NT2/D1 (cell line): ENCODE results near the gene RNASE8.

Experiments used
- DNase-seq: peaks from one replicate; pipeline ENCODE4 v3.0.0-alpha.2; 2011; ENCODE audit warnings: low read depth, low spot score
- H3K27me3 ChIP-seq: 2 replicates; pipeline ENCODE4 v1.6.0; 2011; ENCODE audit warnings: mild to moderate bottlenecking; ENCODE audit not compliant: insufficient read length, insufficient read depth
- H3K36me3 ChIP-seq: 2 replicates; pipeline ENCODE4 v1.6.1; 2011; ENCODE audit warnings: mild to moderate bottlenecking, low read length, mixed read lengths; ENCODE audit not compliant: insufficient read depth, insufficient read length
- H3K4me1 ChIP-seq: 2 replicates; pipeline ENCODE4 v1.5.1; 2011; ENCODE audit not compliant: insufficient read depth, insufficient read length
- H3K4me3 ChIP-seq: 2 replicates; pipeline ENCODE4 v1.5.1; 2011; ENCODE audit warnings: low read depth; ENCODE audit not compliant: insufficient read length
- H3K9ac ChIP-seq: 2 replicates; pipeline ENCODE4 v1.6.0; 2011; ENCODE audit warnings: low read depth; ENCODE audit not compliant: insufficient read length
- H3K9me3 ChIP-seq: 2 replicates; pipeline ENCODE4 v1.5.1; 2011; ENCODE audit warnings: mild to moderate bottlenecking, low read length; ENCODE audit not compliant: insufficient read depth
- SUZ12 ChIP-seq: IDR thresholded peaks from 2 replicates; pipeline ENCODE4 v1.6.1; 2011; ENCODE audit not compliant: insufficient read length, insufficient read depth; ENCODE audit errors: extremely low read depth
- YY1 ChIP-seq: IDR thresholded peaks from 2 replicates; pipeline ENCODE4 v1.6.1; 2011; ENCODE audit not compliant: insufficient read length, insufficient read depth
- ZNF274 ChIP-seq: IDR thresholded peaks from 2 replicates; pipeline ENCODE4 v1.6.1; 2011; ENCODE audit warnings: mild to moderate bottlenecking, low read depth, low read length

RNASE8 gene

GRCh38 chr14:21030531-21030930, 27.1 kb upstream of the RNASE8 start:
- no peak for DNase-seq
- H3K9ac ChIP-seq: no peak overlapping the region
- no peak for TF ChIP-seq YY1
- no peak for TF ChIP-seq SUZ12
- no peak for TF ChIP-seq ZNF274
- H3K27me3 ChIP-seq: no peaks in the 10 kb centered on the region
- peaks cover 3% of the 10 kb centered on the region for H3K4me1 ChIP-seq
- no peaks in the 10 kb centered on the region for H3K9me3 ChIP-seq
- H3K36me3 ChIP-seq: no peaks in the 10 kb centered on the region
- H3K4me3 ChIP-seq: no peak overlapping the region

GRCh38 chr14:21032326-21033132, 25.1 kb upstream of the RNASE8 start:
- H3K4me3 ChIP-seq: no peak overlapping the region
- no peaks in the 10 kb centered on the region for H3K36me3 ChIP-seq
- H3K4me1 ChIP-seq: peaks cover 2% of the 10 kb centered on the region
- no peak for DNase-seq
- no peak for TF ChIP-seq YY1
- no peak for TF ChIP-seq ZNF274
- no peak for TF ChIP-seq SUZ12
- H3K27me3 ChIP-seq: no peaks in the 10 kb centered on the region
- H3K9me3 ChIP-seq: no peaks in the 10 kb centered on the region
- H3K9ac ChIP-seq: no peak overlapping the region

DNA sequence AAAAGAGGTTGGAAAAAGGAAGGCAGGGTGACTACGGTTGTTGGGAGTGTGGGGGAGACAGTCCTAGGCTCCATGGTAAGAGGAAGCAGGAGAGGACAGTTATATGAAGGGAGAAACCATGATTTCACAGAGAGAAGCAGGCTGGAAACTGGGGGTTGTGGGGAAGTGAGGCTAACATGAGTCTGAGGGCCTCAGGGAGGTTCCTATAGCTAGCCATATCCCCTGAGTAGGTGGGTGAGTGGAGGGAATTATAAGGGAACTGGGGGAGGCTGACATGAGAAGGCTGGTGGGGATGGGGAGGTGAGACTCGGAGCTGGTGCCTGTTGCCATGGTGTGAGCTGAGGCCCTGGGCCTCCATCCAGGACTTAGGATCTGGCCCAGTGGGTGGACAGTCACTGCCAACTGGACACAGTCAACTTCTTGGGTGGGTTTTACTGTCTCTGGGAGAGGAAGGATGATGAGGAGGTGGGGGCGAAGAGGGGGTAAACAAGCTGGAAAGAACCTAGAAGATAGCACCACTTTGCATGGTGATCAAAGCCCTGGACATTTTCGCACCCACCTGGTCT, 24.4 kb upstream of the RNASE8 start:
- Histone ChIP-seq H3K9ac (no peak overlapping the region), H3K27me3 (no peaks in the 10 kb centered on the region), H3K36me3 (no peaks in the 10 kb centered on the region), H3K4me3 (no peak overlapping the region), H3K4me1 (peaks cover 2% of the 10 kb centered on the region), H3K9me3 (no peaks in the 10 kb centered on the region)
- TF ChIP-seq SUZ12: no peak
- no peak for TF ChIP-seq ZNF274
- TF ChIP-seq YY1: no peak
- DNase-seq: no peak

GRCh38 chr14:21034707-21035106, 22.9 kb upstream of the RNASE8 start, which contains the start of gene RNASE13:
RNASE13 (minus strand) TSS chr14:21034807; CDS start chr14:21034288, 519 bp downstream.
- no peak within 1 kb of the TSS for H3K4me3 ChIP-seq
- TF ChIP-seq YY1 (no peak), ZNF274 (no peak), SUZ12 (no peak)
- H3K9me3 ChIP-seq: no peaks in the 10 kb centered on the region

GRCh38 chr14:21036751-21037150, 20.9 kb upstream of the RNASE8 start:
- DNase-seq: no peak
- Histone ChIP-seq H3K4me1 (peaks cover 2% of the 10 kb centered on the region), H3K36me3 (no peaks in the 10 kb centered on the region), H3K4me3 (no peak overlapping the region), H3K9ac (no peak overlapping the region), H3K9me3 (no peaks in the 10 kb centered on the region), H3K27me3 (no peaks in the 10 kb centered on the region)
- TF ChIP-seq YY1 (no peak), SUZ12 (no peak), ZNF274 (no peak)

More at GRCh38 chr14:21034707-21035106, 22.9 kb upstream of the RNASE8 start, which contains the start of gene RNASE13:
- Histone ChIP-seq H3K9ac (no peak within 1 kb of the TSS), H3K27me3 (no peaks in the 10 kb centered on the region), H3K36me3 (no peaks in the 10 kb centered on the region), H3K4me1 (peaks cover 2% of the 10 kb centered on the region)
- DNase-seq: no peak

DNA sequence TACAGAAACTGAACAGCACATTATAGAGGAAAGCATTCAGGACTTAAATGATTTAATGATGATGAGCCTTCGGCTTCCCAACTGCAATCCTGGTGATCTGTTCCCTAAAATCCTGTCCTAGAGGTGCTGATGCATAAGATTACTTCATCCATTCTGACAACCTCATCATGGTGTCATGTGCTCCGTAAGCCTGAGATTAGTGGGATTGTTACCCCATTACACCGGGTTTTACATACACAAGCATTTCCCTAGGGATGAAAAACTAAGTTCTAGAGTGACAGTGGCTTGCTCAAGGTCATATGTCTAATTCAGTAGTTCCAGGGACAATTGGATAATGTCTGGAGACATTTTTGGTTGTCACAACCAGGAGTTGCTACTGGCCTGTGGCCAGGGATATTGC, 20.5 kb upstream of the RNASE8 start:
- peaks cover 2% of the 10 kb centered on the region for H3K4me1 ChIP-seq
- no peak overlapping the region for H3K4me3 ChIP-seq
- no peak for DNase-seq
- H3K27me3 ChIP-seq: no peaks in the 10 kb centered on the region
- no peak for TF ChIP-seq ZNF274
- no peaks in the 10 kb centered on the region for H3K9me3 ChIP-seq
- H3K36me3 ChIP-seq: no peaks in the 10 kb centered on the region
- H3K9ac ChIP-seq: no peak overlapping the region

DNA sequence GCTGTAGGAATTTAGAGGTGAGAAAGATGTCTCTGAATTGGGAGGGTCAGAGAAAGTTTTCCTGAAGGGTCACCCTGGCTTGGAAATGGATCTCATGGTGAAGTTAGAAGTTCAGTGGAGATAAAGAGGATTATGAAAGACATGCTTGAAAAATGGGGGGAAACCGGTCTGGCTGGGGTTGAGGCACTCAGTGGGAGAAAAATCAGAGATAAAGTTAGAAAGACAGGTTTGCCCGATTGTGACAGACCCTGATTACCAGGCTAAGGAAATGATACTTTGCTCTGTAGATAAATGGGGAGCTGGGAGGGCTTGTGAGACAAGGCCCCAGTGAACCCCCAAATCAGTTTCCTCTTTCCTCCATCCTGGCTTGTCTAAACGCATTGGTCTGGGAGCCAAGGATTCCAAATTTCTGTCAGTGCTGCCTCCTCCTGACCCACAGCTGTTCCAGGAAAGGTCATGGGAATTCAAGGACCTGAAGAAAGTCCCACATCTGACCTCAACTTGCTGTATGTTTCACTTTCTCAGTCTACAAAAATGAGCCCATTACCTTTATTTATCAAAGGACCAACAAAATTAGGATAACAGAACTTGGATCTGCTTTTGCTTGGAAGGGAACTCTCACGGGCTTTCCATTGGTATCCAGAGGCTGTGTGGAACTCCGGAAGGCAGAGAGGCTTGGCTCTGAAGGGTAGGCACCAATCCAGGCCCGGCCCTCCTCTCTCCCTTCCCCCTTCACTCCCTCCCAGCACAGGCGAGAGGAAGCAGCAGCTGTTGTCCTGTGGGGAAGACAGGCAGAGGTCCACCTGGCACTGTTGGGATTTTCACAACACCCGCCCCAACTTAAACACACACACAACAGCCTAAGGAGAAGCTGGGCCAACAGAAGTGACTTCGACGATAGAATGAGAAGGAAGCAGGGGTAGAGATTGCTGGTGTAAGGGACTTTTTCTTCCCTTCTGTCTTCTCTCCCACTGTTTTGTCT, 18.9 kb upstream of the RNASE8 start:
- no peak for DNase-seq

More for the DNA sequence above, 18.9 kb upstream of the RNASE8 start:
- no peak overlapping the region for H3K9ac ChIP-seq
- H3K4me1 ChIP-seq: no peaks in the 10 kb centered on the region
- H3K36me3 ChIP-seq: no peaks in the 10 kb centered on the region
- H3K4me3 ChIP-seq: no peak overlapping the region
- TF ChIP-seq ZNF274 (no peak), SUZ12 (no peak), YY1 (no peak)
- H3K27me3 ChIP-seq: no peaks in the 10 kb centered on the region
- no peaks in the 10 kb centered on the region for H3K9me3 ChIP-seq
